Measurements from ENCODE around the gene PPIH.
"Not testable (repeated sequence)": the region's sequence is repeated elsewhere in the genome, so short reads cannot be mapped to it uniquely, and the experiment has no call there.

GRCh38 chr1:42682484-42682738, 24.2 kb downstream of the PPIH start:
- TF ChIP-seq POLR2A (IDR thresholded peaks at IDR 0.05; ENCODE audit: low read length); GATA1 (IDR thresholded peaks at IDR 0.05; ENCODE audit: low read depth, low read length): not testable (repeated sequence)
